GM18507 (cell line): ENCODE measurements around the gene CHN2.

Experiments used
- DNase-seq: peaks from one replicate; pipeline ENCODE4 v3.0.0; 2011; ENCODE audit warnings: low read depth; ENCODE audit not compliant: insufficient read length; ENCODE audit errors: extremely low spot score
- FAIRE-seq: peaks from 2 replicates; lab custom pipeline; 2011; peaks lifted over from hg19 to GRCh38; lab: Jason Lieb, UNC

CHN2 gene

DNA sequence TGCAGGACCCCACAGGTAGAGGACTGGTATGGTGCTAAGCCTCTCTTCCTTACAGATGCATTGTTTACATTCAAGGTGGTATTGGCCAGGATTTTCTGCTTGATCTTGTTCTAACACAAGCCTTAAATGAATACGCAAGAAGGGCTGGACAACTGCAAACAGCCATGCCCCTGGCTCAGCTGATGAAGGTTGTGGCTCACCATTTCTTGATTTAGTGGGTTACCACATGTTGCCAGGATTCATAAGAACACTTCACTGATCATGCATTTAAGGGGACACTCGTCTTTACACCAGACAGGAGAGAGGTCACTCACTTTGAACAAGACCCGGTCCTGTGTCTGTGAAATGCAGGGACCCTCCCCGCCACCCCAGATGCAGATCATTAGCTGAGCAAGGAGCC is 82.2 kb downstream of the CHN2 start:
- no peak for DNase-seq

DNA sequence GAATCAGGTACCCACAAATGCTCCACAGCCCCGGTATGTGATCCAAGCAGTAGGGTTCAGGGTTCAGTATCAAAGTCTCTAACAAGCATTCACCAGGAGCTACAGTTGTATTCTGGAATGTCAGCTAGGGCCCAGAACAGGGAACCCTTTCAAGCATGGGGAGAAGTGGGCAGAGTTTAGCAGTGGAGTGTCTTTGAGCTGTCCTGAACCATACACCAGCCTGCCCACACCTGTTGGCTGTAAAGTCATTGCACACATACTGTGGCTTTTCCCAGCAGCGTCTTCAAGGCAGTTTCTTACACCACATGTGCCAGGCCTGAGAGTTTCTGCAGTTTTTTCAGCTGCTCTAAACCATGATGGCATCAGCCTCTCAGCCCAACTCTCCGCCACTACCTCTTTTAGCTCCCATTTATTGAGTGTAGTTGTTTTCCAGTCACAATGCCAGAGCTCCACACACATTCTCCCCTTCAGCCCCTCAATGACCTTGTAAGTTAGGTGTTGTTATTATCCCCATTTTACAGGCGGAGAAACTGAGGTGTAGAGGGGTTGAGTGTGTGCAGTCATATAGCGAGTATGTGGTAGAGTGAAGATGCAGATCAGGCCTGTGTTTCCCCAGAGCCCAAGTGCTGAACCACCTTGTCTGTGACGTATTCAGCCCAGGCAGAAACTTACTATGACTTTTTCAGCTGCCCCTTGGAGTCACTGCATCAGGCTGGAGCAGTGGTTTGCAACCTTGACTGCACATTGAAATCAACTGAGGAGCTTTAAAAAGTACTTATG is 83.1 kb downstream of the CHN2 start:
- no peak for DNase-seq
- FAIRE-seq, result no peak

More for the DNA sequence above, 82.2 kb downstream of the CHN2 start:
- FAIRE-seq, result no peak

DNA sequence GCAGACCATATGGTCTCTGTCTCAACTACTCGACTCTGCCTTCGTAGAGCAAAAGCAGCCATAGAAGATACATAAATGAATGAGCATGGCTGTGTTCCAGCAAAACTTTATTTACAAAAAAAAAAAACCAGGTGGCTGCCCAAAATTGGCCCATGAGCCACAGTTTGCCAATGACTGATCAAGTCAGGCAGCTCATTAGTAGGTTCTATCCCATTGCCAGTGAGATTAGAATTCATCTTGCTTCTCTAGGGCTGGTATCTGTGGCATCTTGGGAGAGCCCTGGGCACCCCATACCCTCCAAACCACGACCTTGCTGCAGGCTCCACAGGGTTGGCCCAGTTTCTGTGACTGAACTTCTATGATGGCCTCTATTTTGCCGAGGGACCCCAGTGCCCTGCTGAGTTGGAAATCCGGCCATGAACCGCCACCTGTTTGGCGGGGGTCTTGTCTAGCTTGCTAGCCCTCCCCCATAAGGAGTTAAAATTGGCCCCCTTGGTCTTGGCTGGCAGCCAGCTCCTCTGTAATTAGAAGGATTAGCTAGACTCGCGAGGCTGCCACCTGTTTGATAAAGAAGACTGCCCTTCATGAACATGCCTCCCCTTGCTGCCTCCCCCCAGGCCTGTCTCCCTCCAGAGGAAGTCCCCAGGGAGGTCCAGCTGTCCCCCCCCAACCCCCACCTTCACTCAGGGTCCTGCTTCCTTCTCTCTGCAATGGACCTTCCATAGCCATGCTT is 83.9 kb downstream of the CHN2 start:
- no peak for FAIRE-seq

DNA sequence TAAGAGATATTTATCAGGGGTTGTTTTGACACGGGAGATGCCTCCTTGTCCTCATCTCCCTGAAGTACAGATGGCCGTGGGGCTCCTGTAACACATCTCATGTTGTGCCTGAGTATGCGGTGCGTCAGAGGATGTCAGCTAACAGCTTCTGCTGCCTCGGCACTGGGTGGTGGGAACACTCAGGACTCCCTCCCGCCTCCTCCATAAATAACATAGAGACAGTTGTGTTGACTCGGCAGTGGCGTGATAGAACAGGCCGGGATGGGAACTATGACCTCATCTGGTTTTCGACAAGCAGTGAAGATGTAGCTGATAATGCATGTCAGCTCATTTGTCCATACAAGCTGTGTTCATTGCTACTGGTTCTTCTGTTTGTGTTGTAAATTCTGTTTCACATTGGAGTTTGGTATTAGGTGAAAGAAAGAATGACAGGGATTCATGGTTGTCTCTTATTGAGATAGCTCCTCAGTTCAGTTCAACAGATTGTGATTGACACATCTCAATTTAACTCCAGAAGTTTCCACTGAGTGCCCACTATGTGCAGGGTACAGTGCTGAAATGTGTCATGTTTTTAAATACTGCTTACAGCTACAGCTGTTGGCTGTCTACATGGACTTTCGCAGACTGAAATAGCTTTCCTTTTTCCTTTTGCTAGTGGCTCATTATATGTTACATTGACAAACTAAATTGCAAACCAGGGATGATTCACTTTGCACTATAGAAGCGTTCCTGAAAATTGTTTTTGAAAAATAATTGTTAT is 87.4 kb downstream of the CHN2 start:
- DNase-seq (no peak), FAIRE-seq (no peak)

More for the DNA sequence above, 83.9 kb downstream of the CHN2 start:
- DNase-seq, result no peak

DNA sequence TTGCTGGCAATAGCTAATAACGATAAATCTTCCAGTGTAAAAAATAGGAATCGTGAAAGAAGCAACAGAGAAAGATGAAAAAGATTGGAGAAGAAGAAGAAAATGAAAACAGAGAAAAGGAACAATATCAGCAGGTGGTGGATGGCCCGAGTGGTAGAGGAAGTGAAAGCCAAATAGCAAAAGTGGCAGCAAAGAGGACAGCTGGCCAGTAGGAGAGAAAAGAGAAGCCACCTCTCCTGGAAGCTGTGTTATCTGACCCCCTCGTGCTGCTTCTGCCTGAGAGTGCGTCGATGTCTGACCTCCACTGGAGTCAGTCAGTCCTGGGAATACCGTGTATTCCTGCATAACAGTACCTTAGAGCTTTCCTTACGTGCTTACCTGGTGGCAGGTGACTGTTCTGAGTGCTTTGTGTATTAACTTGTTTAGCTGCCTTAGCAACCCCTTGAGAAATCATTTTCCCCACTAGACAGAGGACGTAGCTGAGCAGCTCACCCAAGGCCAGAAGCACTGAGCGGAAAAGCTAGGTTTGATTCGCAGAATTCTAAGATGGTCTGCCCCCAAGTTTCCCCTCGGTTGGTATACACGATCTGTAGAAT is 88.3 kb downstream of the CHN2 start:
- FAIRE-seq (peak; percentile 45), DNase-seq (no peak)

DNA sequence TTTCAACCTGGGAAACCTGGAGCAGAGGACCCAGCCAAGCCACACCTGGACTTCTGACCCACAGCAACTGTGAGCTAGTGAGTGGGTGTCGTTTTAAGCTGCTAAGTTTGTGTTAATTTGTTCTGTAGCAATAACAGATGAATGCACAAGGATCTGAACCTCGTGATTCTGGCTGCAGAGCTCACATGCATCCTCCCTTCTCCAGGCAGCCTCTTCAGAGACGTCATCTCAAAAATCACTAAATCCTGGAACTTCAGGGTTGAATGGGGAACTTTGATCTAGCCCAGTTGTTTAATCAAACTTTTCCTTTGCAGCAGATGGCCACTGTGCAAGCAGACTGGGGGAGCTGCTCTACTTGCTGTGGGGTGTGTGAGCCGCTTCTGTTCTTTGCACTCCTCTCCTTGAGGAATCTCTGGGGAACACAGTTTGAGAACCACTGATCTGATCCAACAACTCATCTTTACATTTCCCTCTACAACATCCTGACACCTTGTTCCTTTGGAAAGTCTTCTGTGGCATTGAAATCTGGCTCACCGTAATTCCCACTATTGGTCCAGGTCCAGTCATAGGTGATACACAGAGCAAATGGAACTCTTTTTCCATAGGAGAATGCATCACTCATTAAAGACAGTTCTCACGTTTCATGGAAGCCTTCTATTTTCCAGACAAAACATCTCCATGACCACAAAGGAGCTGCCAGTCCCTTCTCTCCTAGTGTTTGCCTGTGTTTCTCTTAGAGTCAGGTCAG is 90.3 kb downstream of the CHN2 start:
- DNase-seq (no peak), FAIRE-seq (no peak)

DNA sequence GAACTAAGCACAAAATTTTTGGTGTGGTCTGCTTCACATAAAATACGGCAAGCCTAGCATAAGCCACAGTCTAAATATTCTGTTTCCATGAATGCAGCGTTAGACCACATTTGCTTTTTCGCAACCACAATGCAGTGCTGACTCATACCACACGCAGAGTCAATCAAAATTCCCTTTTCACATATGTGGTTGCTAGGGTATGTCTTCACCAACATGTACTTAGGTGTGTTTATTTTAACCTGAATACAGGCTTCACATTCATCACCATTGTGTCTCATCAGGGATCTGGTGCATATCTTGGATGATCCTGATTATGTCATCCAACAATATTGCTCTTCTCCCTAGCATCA is 90.8 kb downstream of the CHN2 start:
- no peak for DNase-seq
- peak; percentile 76 for FAIRE-seq

DNA sequence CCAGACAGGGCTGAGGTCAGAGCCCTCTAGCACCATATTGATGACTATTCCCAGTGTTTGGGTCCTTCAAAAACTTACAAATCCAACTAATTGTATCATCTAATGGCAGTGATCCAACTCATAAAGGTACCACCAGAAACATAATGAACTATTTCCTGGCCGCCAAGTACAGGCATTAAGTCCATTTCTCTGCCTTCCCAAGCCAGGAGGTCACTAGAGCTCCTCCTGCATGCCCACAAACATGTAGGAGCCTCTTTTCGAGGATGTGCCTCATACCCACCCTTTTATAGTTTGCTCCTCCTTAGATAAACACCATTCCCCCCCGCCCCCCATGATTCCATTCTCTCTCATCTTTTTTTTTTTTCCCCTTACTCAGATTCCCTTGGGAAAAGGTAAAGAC is 91.3 kb downstream of the CHN2 start:
- DNase-seq (no peak), FAIRE-seq (no peak)

DNA sequence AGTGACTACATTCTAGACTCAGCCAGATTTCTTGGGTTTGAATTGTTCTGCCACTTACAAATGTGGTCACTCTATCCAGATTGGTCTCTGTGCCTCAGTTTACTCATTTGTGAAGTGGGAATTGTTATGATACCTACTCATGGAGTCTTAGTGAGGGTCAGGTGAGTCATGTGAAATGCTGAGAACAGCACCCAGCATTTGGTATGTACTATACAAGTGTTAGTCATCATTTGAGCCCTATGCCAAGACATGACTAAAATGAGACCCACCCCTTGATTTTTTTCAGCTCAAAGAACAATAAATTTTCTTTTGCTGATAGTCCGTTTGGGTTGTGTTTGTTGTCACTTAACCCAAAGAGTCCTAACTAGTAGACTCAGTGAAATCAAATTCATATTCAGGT is 92.8 kb downstream of the CHN2 start:
- no peak for DNase-seq
- FAIRE-seq, result no peak

DNA sequence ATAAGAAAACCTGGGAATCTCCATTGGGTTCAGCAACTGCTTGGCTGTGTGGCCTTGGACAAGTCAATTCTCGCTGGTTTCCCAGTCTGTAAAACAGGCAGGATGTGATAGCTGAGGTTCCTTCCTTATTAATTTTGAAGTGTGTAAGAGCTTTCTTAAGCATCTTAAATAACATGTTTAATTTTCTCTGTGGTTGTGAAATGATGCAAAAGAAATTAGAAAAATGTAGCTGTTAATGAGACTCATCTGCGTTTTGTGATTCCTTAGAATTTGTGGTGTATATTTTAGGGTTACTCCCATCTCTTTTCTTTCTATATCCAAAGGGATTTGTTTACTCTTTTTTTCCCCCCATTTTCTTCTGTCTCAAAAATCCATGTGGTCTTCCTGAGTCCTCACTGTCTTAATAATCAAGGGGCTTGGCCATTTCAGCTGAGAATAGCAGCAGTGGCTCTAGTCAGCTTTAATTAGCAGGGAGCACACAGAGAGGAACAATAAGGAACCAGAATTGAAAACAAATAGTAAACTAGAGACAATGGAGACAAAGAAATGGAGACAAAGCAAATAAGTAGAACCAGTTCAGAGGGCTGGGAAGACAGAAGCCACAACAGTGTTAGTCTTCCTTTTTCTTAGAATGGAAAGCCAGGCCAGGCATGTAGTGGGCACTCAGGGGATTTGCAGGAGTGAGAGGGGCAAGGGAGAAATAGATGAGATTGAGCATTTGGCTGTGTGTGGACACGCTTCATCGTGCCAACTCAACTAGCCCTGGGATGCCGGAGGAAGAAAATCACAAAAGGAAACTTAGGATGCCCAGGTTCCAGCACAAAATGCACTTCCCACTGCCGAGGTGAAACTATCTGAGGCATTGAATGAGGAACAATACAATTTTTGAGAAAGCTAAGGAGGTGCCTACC is 93.9 kb downstream of the CHN2 start:
- FAIRE-seq, result no peak
- no peak for DNase-seq

DNA sequence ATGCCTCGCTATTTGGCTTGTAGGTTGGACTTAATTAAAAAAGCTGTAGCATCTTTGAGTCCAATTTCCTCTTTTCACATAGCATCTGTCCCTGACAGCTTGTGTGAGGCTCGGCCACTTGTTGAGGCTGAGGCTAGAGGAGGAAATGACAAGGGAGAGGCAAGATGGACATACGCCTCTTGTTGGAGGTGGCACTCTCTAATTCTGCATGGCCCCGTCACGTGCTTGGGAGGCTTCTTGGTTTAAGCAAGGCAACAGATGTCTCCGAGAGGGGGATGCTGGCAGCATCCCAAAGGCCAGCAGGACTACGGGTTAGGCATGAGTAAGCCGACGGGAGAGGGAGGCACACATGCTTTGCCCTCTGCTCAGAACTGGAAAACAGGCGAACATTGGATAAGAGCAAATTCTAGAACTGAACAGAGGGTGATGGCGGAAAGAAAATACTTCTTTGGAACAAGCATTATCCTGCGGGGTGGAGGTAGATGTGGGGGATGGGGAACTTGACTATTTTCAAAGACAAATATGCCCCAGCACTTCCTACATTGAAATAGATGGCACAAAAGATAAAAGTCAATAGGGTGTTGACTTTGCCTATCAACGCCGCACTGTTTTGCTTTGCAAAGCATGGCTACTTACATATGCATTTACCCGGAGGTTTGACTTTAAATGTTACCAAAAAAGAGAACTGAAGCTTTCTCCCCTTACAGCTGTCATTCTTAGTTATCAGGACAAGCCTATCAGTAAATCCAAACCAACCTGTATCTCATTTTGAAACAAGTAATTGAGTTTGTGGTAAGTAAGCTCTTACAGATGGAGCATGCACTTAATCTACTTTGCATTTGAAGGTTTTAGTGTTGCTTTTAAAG is 94.8 kb downstream of the CHN2 start:
- no peak for DNase-seq
- FAIRE-seq, result peak; percentile 80

DNA sequence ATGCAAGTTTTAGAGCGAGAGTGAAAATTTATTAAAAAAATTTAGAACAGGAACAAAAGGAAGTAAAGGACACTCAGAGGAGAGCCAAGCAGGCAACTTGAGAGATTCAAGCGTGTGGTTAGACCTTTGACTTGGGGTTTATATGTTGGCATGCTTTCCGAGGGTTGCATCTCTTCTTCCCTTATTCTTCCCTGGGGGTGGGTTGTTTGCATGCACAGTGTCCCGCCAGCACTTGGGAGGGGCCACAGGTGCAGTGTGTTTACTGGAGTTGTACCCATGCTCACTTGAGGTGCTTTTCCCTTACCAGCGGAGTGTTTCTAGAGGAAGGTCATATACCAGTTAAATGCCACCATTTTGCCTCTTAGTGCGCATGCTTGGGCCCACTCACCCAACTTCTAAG is 96.3 kb downstream of the CHN2 start:
- DNase-seq (no peak), FAIRE-seq (no peak)

DNA sequence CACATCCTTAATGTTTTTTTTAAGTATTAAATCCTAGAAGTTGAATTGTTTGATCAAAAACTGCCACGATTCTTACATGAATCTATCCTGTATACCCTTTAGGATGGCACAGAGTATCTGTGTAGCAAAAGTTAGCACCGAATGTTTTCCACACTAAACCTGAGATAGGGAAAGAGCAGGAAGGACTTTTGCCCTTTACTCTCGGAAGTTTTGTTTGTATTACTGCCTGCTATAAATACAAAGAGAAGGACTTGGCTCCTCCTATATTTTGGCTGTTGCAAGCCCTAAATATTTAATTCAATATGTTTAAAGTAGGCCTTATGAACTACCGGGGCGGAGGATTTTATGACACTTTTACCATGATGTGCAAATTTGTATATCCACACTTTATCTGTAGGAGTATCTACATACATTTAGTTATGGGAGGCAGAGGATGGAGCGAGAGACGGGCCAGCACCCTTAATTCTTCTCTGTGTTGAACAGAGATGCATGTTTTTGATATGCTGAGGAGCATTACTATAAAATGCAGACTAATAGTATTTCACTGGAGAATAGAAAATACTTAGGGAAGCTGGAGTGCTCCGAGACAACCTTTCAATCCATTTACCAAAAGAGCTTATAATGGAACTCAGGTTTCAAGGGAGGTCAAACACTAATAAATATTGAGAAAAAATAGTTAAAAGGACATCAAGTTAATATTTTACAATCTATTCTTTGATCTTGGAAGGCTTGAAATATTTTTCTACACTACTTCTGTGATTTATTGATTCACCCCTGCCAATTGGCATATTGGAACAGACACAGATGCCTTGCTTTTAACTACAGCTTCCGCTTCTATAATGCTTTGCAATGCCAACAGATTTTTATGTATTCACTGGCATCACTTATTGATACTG is 97.4 kb downstream of the CHN2 start:
- no peak for FAIRE-seq
- DNase-seq, result no peak

DNA sequence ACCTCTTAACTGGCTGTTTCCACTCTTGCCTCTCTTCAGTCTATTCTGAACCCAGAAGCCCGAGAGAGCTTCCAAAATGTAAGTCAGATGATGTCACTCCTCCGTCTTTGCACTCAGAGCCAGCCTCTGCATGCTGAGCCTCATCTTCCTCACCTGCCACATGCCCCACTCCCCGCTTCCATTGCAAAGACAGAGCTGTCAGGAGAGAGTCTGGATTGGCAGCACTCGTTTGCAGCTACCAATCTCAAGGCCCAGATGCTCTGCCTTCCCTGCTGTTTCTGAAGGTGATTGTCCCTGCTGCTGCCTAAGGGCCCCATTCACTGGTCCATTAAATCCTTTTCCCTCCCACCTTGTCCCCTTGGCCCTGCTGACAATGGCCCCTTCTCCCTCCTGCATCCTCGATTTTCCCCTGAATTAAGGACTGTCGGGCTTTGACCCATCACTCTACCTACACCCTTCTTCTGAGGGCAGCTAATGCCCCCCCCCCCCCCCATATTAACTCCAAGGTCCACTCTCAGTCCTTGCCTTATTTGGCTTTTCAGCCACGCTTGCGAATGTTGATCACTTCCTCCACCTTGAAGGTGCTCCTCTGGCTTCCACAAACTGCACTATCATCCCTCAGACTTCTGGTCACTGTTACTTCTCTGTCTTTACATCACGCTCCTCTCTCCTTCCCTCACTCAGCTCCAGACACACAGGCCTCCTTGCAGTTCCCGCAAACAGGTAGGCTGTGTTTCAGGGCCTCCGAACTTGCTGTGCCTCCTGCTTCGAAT is 98.5 kb downstream of the CHN2 start:
- FAIRE-seq (no peak), DNase-seq (no peak)

DNA sequence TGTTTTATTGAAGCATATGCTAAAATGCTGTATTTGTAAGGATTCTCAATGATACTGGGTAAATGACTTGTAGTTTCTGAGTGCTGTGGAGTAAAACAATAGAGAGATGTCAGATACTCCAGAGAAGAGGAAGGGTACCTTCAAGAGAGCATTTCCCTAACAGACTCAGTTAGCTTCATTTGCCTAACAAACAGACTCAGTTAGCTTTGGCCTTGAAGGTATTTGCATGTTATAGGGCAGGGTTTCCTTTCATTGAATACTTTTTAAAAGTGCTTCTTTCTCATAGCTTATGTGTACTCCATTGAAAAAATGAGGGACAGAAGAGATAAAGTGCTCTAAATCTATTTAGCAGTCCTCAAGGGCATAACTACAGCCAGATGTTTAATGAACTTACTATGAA is 101.8 kb downstream of the CHN2 start:
- no peak for FAIRE-seq
- no peak for DNase-seq
